Stimulated activated CD4-positive, alpha-beta T cell treated with anti-CD3 and anti-CD28 coated beads, Interleukin-12 subunit alpha, Interleukin-12 subunit beta, amount 100 ng/mL, for 24 hours (primary cell): ENCODE data around the gene RNPS1.

Source experiments
- DNase-seq, 2 experiments: peaks; one replicate each; pipeline ENCODE4 v3.0.0-alpha.2; 2020; ENCODE audit warnings: low read depth in 2 of 2

Gene RNPS1

GRCh38 chr16:2235695-2236336, 32.1 kb downstream of the RNPS1 start:
- DNase-seq, result no peak

GRCh38 chr16:2235234-2235651, 32.7 kb downstream of the RNPS1 start:
- no peak for DNase-seq

- no peak for DNase-seq
These were observed 33.1 kb downstream of the RNPS1 start for GRCh38 chr16:2234813-2235170.

GRCh38 chr16:2233872-2234812, 33.8 kb downstream of the RNPS1 start:
- DNase-seq, result no peak

- DNase-seq, result no peak
These were observed 34.7 kb downstream of the RNPS1 start for GRCh38 chr16:2233046-2233775.

- no peak for DNase-seq
These were observed 35.6 kb downstream of the RNPS1 start for GRCh38 chr16:2232094-2232990.

- no peak for DNase-seq
These were observed 36.7 kb downstream of the RNPS1 start for GRCh38 chr16:2231016-2231931.

- DNase-seq, result no peak
These were observed 37.5 kb downstream of the RNPS1 start for GRCh38 chr16:2230376-2230775.

GRCh38 chr16:2229632-2230250, 38.2 kb downstream of the RNPS1 start:
- no peak for DNase-seq

GRCh38 chr16:2229091-2229490, 38.8 kb downstream of the RNPS1 start:
- DNase-seq, result no peak

GRCh38 chr16:2228161-2228824, 39.6 kb downstream of the RNPS1 start:
- DNase-seq, result no peak

- DNase-seq, result no peak
These were observed 41.0 kb downstream of the RNPS1 start for GRCh38 chr16:2226918-2227317.

- no peak for DNase-seq
These were observed 41.6 kb downstream of the RNPS1 start for GRCh38 chr16:2226245-2226793.

- DNase-seq, result no peak
These were observed 43.9 kb downstream of the RNPS1 start for GRCh38 chr16:2223942-2224486.

- peak; percentile 98 to 100 for DNase-seq
These were observed 44.5 kb downstream of the RNPS1 start, which contains the start of gene E4F1 for GRCh38 chr16:2223221-2223941. Gene E4F1 (plus strand): TSS chr16:2223591. CDS start chr16:2223614, 23 bp downstream.

- no peak for DNase-seq
These were observed 51.6 kb downstream of the RNPS1 start for GRCh38 chr16:2216330-2216729.

GRCh38 chr16:2214719-2214968, 53.3 kb downstream of the RNPS1 start, which contains the start of gene PGP:
Gene PGP (minus strand): TSS chr16:2214840. CDS start chr16:2214777, 63 bp downstream.
- DNase-seq, result no peak
